DND-41 (cell line): ENCODE measurements around the gene SLC17A9.

ENCODE experiments used
- CTCF ChIP-seq: IDR thresholded peaks from 2 replicates; pipeline ENCODE4 v1.5.1; 2012; ENCODE audit warnings: borderline replicate concordance, low read length, moderate library complexity, mild to moderate bottlenecking; ENCODE audit not compliant: poor library complexity, severe bottlenecking; ENCODE audit errors: extremely low read depth
- EZH2 ChIP-seq: IDR thresholded peaks from 3 replicates; pipeline ENCODE4 v1.6.1; 2012; ENCODE audit warnings: borderline replicate concordance, low read depth, mild to moderate bottlenecking, moderate library complexity, low read length, inconsistent platforms; ENCODE audit not compliant: severe bottlenecking

DNA sequence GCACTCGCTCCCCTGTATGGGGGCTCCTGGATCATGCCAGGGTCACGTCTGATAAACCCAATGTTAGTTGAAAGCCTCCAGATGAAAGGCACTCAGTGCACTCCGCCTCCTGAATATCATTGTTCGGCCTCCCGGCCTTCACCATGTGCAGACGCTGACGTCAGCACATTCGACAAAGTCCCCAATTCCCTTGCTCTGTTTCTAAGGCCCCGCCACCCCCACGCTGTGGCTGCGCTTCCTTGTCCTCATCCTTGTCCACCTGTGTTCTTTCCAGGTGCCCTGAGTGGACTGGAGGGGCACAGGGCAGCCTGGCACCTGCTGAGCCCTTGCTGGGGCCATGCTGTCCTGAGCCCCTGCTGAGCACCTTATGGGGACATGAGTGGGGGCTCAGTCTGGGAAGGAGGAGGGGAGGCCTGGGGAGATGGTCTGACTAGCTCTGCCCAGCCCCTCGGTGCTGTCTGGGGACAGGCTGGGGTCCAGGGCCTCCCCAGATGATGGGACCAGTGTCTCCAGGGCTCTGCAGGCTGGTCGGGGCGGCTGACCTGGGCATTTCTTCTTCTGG is 64.1 kb downstream of the SLC17A9 start:
- no peak for TF ChIP-seq CTCF
- no peak for TF ChIP-seq EZH2
